Myometrial cell (primary cell): ENCODE data around the gene HAPSTR1. TPM values are rescaled to one million over a fixed set of nuclear protein-coding genes. Genes with fewer than 3 reads are reported as not detected.

Source experiments
- total RNA-seq: library from RNA; depleted of rRNA; stranded (reverse); fragments of >200 nt; gene quantifications from 2 replicates; pipeline ENCODE4 v1.2.3, GENCODE V29; 2015

Gene HAPSTR1, protein sequence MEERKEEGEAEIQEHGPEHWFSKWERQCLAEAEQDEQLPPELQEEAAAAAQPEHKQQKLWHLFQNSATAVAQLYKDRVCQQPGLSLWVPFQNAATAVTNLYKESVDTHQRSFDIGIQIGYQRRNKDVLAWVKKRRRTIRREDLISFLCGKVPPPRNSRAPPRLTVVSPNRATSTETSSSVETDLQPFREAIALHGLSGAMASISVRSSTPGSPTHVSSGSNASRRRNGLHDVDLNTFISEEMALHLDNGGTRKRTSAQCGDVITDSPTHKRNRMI
- 44.0 and 45.8 TPM in 2 replicates for total RNA-seq

DNA sequence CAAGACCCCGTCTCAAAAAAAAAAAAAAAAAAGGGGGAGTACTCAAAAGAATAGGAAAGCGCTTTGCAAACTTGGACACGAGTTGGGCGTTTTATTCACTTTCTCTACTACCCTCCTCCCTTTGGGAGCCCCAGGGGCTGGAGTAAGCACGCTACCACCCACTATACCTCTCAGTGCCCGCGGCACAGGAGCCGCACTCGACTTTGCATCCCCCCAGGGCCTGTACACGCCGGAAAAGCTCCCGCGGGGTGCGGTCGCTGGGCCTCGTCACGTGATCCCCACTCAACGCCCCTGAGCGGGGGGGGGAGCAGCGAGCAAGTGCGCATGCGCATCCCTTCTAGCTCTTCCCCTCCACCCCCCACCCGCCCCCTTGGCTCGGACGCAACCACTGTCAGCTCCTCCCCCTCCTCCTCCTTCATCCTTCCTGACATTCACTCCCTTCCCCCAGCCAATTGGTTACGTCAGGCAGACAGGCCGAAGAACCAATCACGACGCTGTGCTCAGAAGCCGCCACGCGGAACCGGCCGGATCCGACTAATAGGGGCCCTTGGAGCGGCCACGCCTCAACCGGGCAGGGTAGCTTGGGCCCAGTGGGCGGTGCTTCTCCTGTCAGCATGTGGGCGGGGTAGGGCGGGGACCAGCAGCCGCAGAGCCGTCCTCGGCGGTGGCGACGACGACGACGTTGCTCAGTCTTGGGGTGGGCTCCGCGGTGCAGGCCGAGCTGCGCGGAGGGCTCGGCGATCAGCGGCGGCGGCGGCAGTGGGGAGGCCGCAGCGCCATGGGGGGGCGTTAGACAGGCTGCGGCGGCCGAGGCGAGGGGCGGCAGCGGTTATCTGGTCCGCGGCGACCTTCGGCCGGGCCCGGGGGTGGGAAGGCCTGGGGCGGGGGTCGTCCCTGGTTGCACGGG, at the start of gene HAPSTR1:
TSS of gene HAPSTR1 (plus strand) at position 685 of the 907 bp plus-strand sequence. CDS start 401 bp downstream, outside the sequence.

Other genes starting within 250 kb of the HAPSTR1 start
- gene CARHSP1, start 222.6 kb upstream of the HAPSTR1 start, total RNA-seq, result 156 and 203 TPM in 2 replicates
- not detected in 2 replicates for gene LITAFD, start 209.3 kb upstream of the HAPSTR1 start, total RNA-seq
- gene USP7, start 127.7 kb upstream of the HAPSTR1 start, total RNA-seq, result 31.5 and 36.0 TPM in 2 replicates